Activated B cell treated with CpG ODN at 0.5 μM for 24 hours (primary cell): ENCODE data around the gene RIN1. TPM values are rescaled to one million over a fixed set of nuclear protein-coding genes. Genes with fewer than 3 reads are reported as not detected.

Experiments
- ATAC-seq: fragments of 200-7000 bp; cut with Tn5 transposase; one replicate; pipeline ENCODE4 v1.10.0; 2021; ENCODE audit warnings: low read depth, mild to moderate bottlenecking, moderate library complexity
- CTCF ChIA-PET: fragments of 350-600 bp; sonication (Branson Sonifier 250); formaldehyde crosslinking; loops from one replicate; lab custom pipeline; 2021; ENCODE audit warnings: antibody characterized with exemption; lab: Charles Lee
- POLR2A ChIA-PET: fragments of 350-600 bp; sonication (Branson Sonifier 250); formaldehyde crosslinking; loops from one replicate; lab custom pipeline; 2021; ENCODE audit warnings: antibody characterized with exemption; lab: Charles Lee
- DNase-seq: peaks from one replicate; pipeline ENCODE4 v3.0.0; 2022
- H3K27ac Mint-ChIP-seq: one replicate; pipeline ENCODE4 v1.8.0; 2020; ENCODE audit warnings: mixed read lengths
- H3K27me3 Mint-ChIP-seq: one replicate; pipeline ENCODE4 v1.8.0; 2021; ENCODE audit warnings: mixed read lengths
- H3K36me3 Mint-ChIP-seq: one replicate; pipeline ENCODE4 v1.8.0; 2021; ENCODE audit warnings: low read depth, mixed read lengths
- H3K4me1 Mint-ChIP-seq: one replicate; pipeline ENCODE4 v1.8.0; 2021; ENCODE audit warnings: mixed read lengths
- H3K4me3 Mint-ChIP-seq: one replicate; pipeline ENCODE4 v1.8.0; 2020; ENCODE audit warnings: mild to moderate bottlenecking, mixed read lengths
- H3K9me3 Mint-ChIP-seq: one replicate; pipeline ENCODE4 v1.8.0; 2020; ENCODE audit warnings: mixed read lengths
- CTCF ChIP-seq: fragments of 200-600 bp; IDR thresholded peaks from one replicate; pipeline ENCODE4 v1.8.0; 2022; ENCODE audit warnings: antibody characterized with exemption, mild to moderate bottlenecking
- intact Hi-C: fragments of 100-400 bp; cut with micrococcal nuclease; formaldehyde crosslinking; loops from one replicate; pipeline ENCODE4 v1.15.1; 2024
- total RNA-seq: library from RNA; stranded (reverse); gene quantifications from 2 replicates; pipeline ENCODE4 v1.2.3, GENCODE V29; 2022

Gene RIN1
- total RNA-seq, 1 donor from 2014 or later, result 0.98 TPM

- Mint-ChIP-seq H3K36me3 (no peaks in the 10 kb centered on the region), H3K27me3 (no peaks in the 10 kb centered on the region), H3K4me1 (peaks cover 22% of the 10 kb centered on the region), H3K9me3 (no peaks in the 10 kb centered on the region), H3K4me3 (no peak overlapping the region), H3K27ac (no peak overlapping the region)
- ATAC-seq (no peak), DNase-seq (no peak)
- POLR2A ChIA-PET, result interaction anchor here (1.3 to 1.4 kb wide), 2 partner anchors 9 to 15 kb away, joined by 6 to 10 read pairs; no protein-coding TSS in a partner anchor
- CTCF ChIA-PET, result interaction anchor here (2.7 kb wide), 1 partner anchor 16 kb away, joined by 12 read pairs; no protein-coding TSS in a partner anchor
- TF ChIP-seq CTCF, result no peak
- intact Hi-C loops, result loop anchor here (1.0 to 2.0 kb wide), 5 partner anchors 15 to 105 kb away; partner anchors contain the start of genes BRMS1 and YIF1A
Observed at GRCh38 chr11:66327171-66328030, 8.8 kb downstream of the RIN1 start.

- TF ChIP-seq CTCF, result no peak
- H3K27me3 Mint-ChIP-seq, result no peaks in the 10 kb centered on the region
- POLR2A ChIA-PET, result interaction anchor here (1.3 to 1.4 kb wide), 2 partner anchors 8 to 14 kb away, joined by 6 to 10 read pairs; no protein-coding TSS in a partner anchor
- no peak for ATAC-seq
- DNase-seq, result no peak
- CTCF ChIA-PET, result interaction anchor here (2.7 kb wide), 1 partner anchor 15 kb away, joined by 12 read pairs; no protein-coding TSS in a partner anchor
- H3K9me3 Mint-ChIP-seq, result no peaks in the 10 kb centered on the region
- no peaks in the 10 kb centered on the region for H3K36me3 Mint-ChIP-seq
- peaks cover 22% of the 10 kb centered on the region for H3K4me1 Mint-ChIP-seq
- H3K27ac Mint-ChIP-seq, result no peak overlapping the region
- no peak overlapping the region for H3K4me3 Mint-ChIP-seq
- intact Hi-C loops, result no loop called here
Observed at GRCh38 chr11:66326261-66327111, 9.7 kb downstream of the RIN1 start.

DNA sequence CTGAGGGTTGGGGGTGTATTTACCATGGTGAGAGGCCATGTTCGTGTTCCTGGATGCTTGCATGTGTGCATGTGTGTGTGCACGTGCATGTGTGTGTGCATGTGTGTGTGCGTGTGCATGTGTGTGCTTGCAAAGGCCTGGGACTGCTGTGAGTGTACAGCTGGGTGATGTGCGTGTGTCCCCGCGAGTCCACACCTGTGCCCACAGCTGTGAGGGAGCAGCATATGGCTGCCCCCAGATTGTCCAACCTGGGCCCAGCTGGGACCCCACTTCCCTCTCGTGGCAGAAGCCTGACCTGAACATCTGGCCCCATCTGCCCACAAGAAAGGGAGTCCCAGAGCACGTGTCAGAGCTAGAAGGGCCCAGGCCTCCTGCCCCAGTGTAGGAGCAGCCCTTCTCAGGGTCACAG lies 11.0 kb downstream of the RIN1 start:
- H3K4me1 Mint-ChIP-seq, result peaks cover 22% of the 10 kb centered on the region
- no peak overlapping the region for H3K4me3 Mint-ChIP-seq
- intact Hi-C loops, result no loop called here
- POLR2A ChIA-PET, result interaction anchor here (1.9 kb wide), 1 partner anchor 13 kb away, joined by 12 read pairs; no protein-coding TSS in a partner anchor
- no peaks in the 10 kb centered on the region for H3K27me3 Mint-ChIP-seq
- ATAC-seq, result no peak
- no peak overlapping the region for H3K27ac Mint-ChIP-seq
- CTCF ChIA-PET, result interaction anchor here (2.7 kb wide), 1 partner anchor 13 kb away, joined by 12 read pairs; no protein-coding TSS in a partner anchor
- DNase-seq, result no peak
- H3K36me3 Mint-ChIP-seq, result no peaks in the 10 kb centered on the region
- TF ChIP-seq CTCF, result no peak
- H3K9me3 Mint-ChIP-seq, result no peaks in the 10 kb centered on the region

DNA sequence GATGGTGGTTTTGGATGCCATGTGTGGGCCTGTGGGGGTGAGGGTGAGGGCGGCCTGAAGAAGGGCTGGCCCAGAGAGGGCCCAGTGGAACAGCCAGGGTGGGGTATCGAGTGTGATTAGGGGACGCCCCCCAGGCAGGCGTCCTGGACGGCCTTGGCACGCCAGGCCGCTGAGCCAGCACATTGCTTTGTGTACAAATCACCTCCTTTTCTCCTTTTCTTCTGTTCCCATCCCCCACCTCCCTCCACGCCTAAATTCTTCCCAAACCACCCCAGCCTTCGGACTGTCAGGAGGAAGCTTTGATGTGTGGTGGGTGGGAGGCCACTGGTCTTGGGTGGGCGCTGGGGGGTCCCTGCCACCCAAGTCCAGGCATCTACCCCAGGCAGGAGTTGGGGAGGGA lies 11.6 kb downstream of the RIN1 start:
- POLR2A ChIA-PET, result interaction anchor here (1.9 kb wide), 1 partner anchor 12 kb away, joined by 12 read pairs; no protein-coding TSS in a partner anchor
- no peak overlapping the region for H3K27ac Mint-ChIP-seq

More for the DNA sequence above, 11.6 kb downstream of the RIN1 start:
- intact Hi-C loops, result no loop called here
- DNase-seq (no peak), ATAC-seq (no peak)
- CTCF ChIA-PET, result no interaction called here
- Mint-ChIP-seq H3K4me3 (no peak overlapping the region), H3K9me3 (no peaks in the 10 kb centered on the region), H3K4me1 (peaks cover 25% of the 10 kb centered on the region), H3K27me3 (no peaks in the 10 kb centered on the region), H3K36me3 (no peaks in the 10 kb centered on the region)
- no peak for TF ChIP-seq CTCF
